WTC11 (cell line): ENCODE measurements around the gene PPP2R5E.

Experiments
- ATF3 ChIP-seq: sonication (generic); formaldehyde crosslinking; conservative IDR thresholded peaks from 2 replicates; pipeline ENCODE4 v1.8.1; 2022; ENCODE audit warnings: mild to moderate bottlenecking, missing genetic modification reagents
- CTCF ChIP-seq: fragments of 200-600 bp; IDR thresholded peaks from 2 replicates; pipeline ENCODE4 v1.8.0; 2022; ENCODE audit warnings: antibody characterized with exemption
- JUN ChIP-seq: sonication (generic); formaldehyde crosslinking; IDR thresholded peaks from 2 replicates; pipeline ENCODE4 v1.8.0; 2023; ENCODE audit warnings: mild to moderate bottlenecking, missing genetic modification reagents
- MAX ChIP-seq: sonication (generic); formaldehyde crosslinking; IDR thresholded peaks from 2 replicates; pipeline ENCODE4 v1.8.0; 2022; ENCODE audit warnings: mild to moderate bottlenecking, missing genetic modification reagents
- OVOL2 ChIP-seq: fragments of 250-450 bp; sonication (Bioruptor Pico); IDR thresholded peaks from 2 replicates; pipeline ENCODE4 v1.9.0; 2021; ENCODE audit warnings: mild to moderate bottlenecking, borderline replicate concordance
- PRDM15 ChIP-seq: sonication (generic); formaldehyde crosslinking; IDR thresholded peaks from 2 replicates; pipeline ENCODE4 v1.8.0; 2022; ENCODE audit warnings: missing genetic modification reagents
- TEAD4 ChIP-seq: sonication (generic); formaldehyde crosslinking; IDR thresholded peaks from 2 replicates; pipeline ENCODE4 v1.8.0; 2022; ENCODE audit warnings: mild to moderate bottlenecking, missing genetic modification reagents
- USF1 ChIP-seq: sonication (generic); formaldehyde crosslinking; IDR thresholded peaks from 2 replicates; pipeline ENCODE4 v1.8.0; 2022; ENCODE audit warnings: mild to moderate bottlenecking, missing genetic modification reagents
- ZNF138 ChIP-seq: sonication (generic); formaldehyde crosslinking; conservative IDR thresholded peaks from 2 replicates; pipeline ENCODE4 v1.8.1; 2022; ENCODE audit warnings: mild to moderate bottlenecking, moderate library complexity, missing genetic modification reagents
- ZNF281 ChIP-seq: sonication (generic); formaldehyde crosslinking; IDR thresholded peaks from 2 replicates; pipeline ENCODE4 v1.8.0; 2023; ENCODE audit warnings: mild to moderate bottlenecking, missing genetic modification reagents

- TF ChIP-seq USF1 (CRISPR knock-in tag) = no peak
- TF ChIP-seq ATF3 = no peak
- no peak for TF ChIP-seq CTCF
- no peak for TF ChIP-seq OVOL2 (CRISPR knock-in tag)
- TF ChIP-seq JUN (CRISPR knock-in tag) = no peak
- TF ChIP-seq ZNF281 (CRISPR knock-in tag) = no peak
- TF ChIP-seq TEAD4 = no peak
- TF ChIP-seq PRDM15 (CRISPR knock-in tag) = no peak
- TF ChIP-seq ZNF138 (CRISPR knock-in tag) = no peak
- TF ChIP-seq MAX = no peak
Observed at GRCh38 chr14:63322897-63323573, 220.1 kb downstream of the PPP2R5E start.
